Jurkat, Clone E6-1 (cell line): ENCODE results near the gene THAP7. TPM values are rescaled to one million over a fixed set of nuclear protein-coding genes. Genes with fewer than 3 reads are reported as not detected.
"Not testable (repeated sequence)": the region's sequence is repeated elsewhere in the genome, so short reads cannot be mapped to it uniquely, and the experiment has no call there.

Experiments used
- DNase-seq: peaks from one replicate; pipeline ENCODE4 v3.0.0-alpha.2; 2011; ENCODE audit warnings: low read depth, low spot score
- H3K4me3 ChIP-seq: 2 replicates; pipeline ENCODE4 v1.5.1; 2011; ENCODE audit warnings: mild to moderate bottlenecking, low read length, control low read depth, moderate library complexity
- polyA plus RNA-seq: library from polyadenylated mRNA; unstranded; fragments of >200 nt; gene quantifications from one replicate; pipeline ENCODE4 v1.2.1, GENCODE V29; 2012; ENCODE audit warnings: missing spikeins; ENCODE audit not compliant: insufficient read length, insufficient read depth

THAP7 gene
- polyA plus RNA-seq: 61.4 TPM

- DNase-seq: peak; percentile 95
- peak within 1 kb of the TSS; percentile 90 for H3K4me3 ChIP-seq
These were observed at the start of gene THAP7 for GRCh38 chr22:21001601-21002325. Gene THAP7 (minus strand): TSS chr22:21002118. CDS start chr22:21001911, 207 bp downstream.

GRCh38 chr22:21051145-21051830 is 49.4 kb upstream of the THAP7 start:
- H3K4me3 ChIP-seq: no peak overlapping the region

GRCh38 chr22:21048965-21049364 is 47.0 kb upstream of the THAP7 start:
- H3K4me3 ChIP-seq, DNase-seq: not testable (repeated sequence)

More at GRCh38 chr22:21051145-21051830, 49.4 kb upstream of the THAP7 start:
- DNase-seq: no peak

- not testable (repeated sequence) for DNase-seq
These were observed 46.5 kb upstream of the THAP7 start for GRCh38 chr22:21048448-21048847.

GRCh38 chr22:21047730-21048129 is 45.8 kb upstream of the THAP7 start:
- H3K4me3 ChIP-seq: no peak overlapping the region
- DNase-seq: no peak

More at GRCh38 chr22:21048448-21048847, 46.5 kb upstream of the THAP7 start:
- not testable (repeated sequence) for H3K4me3 ChIP-seq

GRCh38 chr22:21047035-21047661 is 45.2 kb upstream of the THAP7 start:
- no peak for DNase-seq
- no peak overlapping the region for H3K4me3 ChIP-seq

- peak; percentile 53 for DNase-seq
These were observed 43.8 kb upstream of the THAP7 start, which contains the start of gene LRRC74B for GRCh38 chr22:21045585-21046294. Gene LRRC74B (plus strand): TSS chr22:21045946. CDS start chr22:21045987, 41 bp downstream.

GRCh38 chr22:21044931-21045584 is 43.1 kb upstream of the THAP7 start:
- peak overlapping the region; percentile 13 for H3K4me3 ChIP-seq
- no peak for DNase-seq

More at GRCh38 chr22:21045585-21046294, 43.8 kb upstream of the THAP7 start, which contains the start of gene LRRC74B:
- peak within 1 kb of the TSS; percentile 13 for H3K4me3 ChIP-seq

- no peak overlapping the region for H3K4me3 ChIP-seq
- DNase-seq: no peak
These were observed 42.1 kb upstream of the THAP7 start for GRCh38 chr22:21043860-21044535.

GRCh38 chr22:21042978-21043859 is 41.3 kb upstream of the THAP7 start:
- DNase-seq: no peak
- H3K4me3 ChIP-seq: no peak overlapping the region

- no peak overlapping the region for H3K4me3 ChIP-seq
- no peak for DNase-seq
These were observed 40.0 kb upstream of the THAP7 start for GRCh38 chr22:21041937-21042336.

GRCh38 chr22:21039158-21039557 is 37.2 kb upstream of the THAP7 start:
- not testable (repeated sequence) for H3K4me3 ChIP-seq, DNase-seq

GRCh38 chr22:21038405-21038804 is 36.5 kb upstream of the THAP7 start:
- DNase-seq: no peak
- H3K4me3 ChIP-seq: no peak overlapping the region

GRCh38 chr22:21034989-21035388 is 33.1 kb upstream of the THAP7 start:
- no peak for DNase-seq

GRCh38 chr22:21033895-21034294 is 32.0 kb upstream of the THAP7 start:
- DNase-seq: no peak
- H3K4me3 ChIP-seq: no peak overlapping the region

More at GRCh38 chr22:21034989-21035388, 33.1 kb upstream of the THAP7 start:
- no peak overlapping the region for H3K4me3 ChIP-seq

GRCh38 chr22:21032868-21033688 is 31.2 kb upstream of the THAP7 start:
- H3K4me3 ChIP-seq: no peak overlapping the region
- DNase-seq: no peak
